ENCODE data around the gene MMP20.

The MMP20 gene

GRCh38 chr11:102552020-102552419 is 73.1 kb downstream of the MMP20 start:
- no peak for DNase-seq

GRCh38 chr11:102551169-102551781 is 73.9 kb downstream of the MMP20 start:
- no peak for DNase-seq

- no peak for DNase-seq
Measured at GRCh38 chr11:102546923-102547471, 78.1 kb downstream of the MMP20 start.

GRCh38 chr11:102546427-102546826 is 78.7 kb downstream of the MMP20 start:
- no peak for DNase-seq

DNA sequence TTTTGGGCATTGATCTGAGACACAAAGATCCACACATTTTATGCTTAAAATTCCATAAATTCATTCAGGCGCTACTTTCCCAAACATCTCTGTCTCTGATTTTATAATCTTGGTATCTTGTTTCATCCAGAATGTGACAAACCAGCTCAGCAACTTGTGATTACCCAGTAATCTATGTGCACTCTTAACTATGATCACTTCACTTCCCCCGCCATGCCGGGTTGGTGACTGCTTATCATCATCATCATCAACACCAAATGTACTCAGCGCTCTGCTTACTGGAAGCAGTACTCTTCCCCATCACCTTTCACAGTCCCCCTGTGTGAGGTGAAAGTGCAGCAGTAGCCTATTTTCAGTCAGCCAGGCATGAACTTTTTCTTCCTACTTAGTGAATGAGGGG is 79.4 kb downstream of the MMP20 start:
- DNase-seq, result peak; percentile 19

DNA sequence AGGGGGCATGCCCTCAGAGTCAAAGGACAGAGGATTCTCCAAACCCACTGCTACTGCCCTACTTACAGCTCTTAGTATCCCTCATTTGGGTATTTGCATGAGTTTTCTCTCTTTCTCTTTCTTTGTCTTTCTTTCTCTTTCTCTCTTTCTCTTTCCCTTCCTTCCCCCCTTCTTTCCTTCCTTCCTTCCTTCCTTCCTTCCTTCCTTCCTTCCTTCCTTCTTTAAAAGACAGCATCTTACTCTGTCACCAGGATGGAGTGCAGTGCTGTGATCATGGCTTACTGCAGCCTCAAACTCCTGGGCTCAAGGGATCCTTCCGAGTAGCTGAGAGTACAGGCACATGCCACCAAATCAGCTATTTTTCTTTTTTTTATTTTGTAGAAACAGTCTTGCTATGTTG is 80.5 kb downstream of the MMP20 start:
- DNase-seq, result no peak

GRCh38 chr11:102539567-102539966 is 85.6 kb downstream of the MMP20 start:
- no peak for DNase-seq

DNA sequence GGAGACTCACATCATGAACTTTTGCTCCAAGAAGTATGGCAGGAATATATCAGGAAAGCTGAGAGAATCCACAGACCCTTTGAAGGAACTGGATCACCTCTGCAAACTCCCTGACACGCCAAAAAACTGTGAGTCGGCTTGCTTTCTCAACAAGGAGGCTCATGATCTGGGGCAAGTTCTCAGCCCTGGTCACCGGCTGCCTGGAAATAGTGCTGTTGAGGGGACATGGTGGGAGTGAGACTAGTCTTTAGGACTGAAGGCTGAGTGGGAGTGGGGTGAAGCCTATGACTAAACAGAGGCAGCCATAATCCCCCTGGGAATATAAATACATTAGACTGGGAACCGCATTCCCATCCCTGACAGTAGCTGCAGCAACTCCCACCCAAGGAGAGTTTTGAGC is 86.2 kb downstream of the MMP20 start:
- DNase-seq, result no peak

- no peak for DNase-seq
Measured at GRCh38 chr11:102534261-102534872, 90.8 kb downstream of the MMP20 start.

GRCh38 chr11:102530558-102530957 is 94.6 kb downstream of the MMP20 start, which contains the start of gene MMP7:
Gene MMP7 (minus strand): TSS chr11:102530747. CDS start chr11:102530700, 47 bp downstream.
- DNase-seq, result no peak

DNA sequence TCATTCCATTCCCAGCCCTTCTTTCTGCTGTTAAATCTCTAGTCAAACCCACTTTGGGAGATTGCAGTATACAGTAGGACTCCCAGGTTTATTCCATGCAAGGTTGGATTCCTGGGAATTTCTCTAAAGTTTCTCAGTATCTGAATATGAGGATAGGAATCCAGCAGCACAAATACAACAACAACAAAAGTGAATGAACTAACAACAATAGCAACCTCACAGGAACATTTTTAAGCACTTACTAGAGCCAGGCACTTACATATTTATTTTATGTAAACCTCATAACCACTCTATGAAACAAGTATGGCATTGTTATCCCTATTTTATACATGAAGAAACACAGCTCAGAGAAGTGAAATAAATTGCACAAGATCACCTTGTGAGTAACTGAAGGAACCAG is 96.5 kb downstream of the MMP20 start:
- DNase-seq, result no peak

- DNase-seq, result no peak
Measured at GRCh38 chr11:102527684-102528083, 97.4 kb downstream of the MMP20 start.

DNA sequence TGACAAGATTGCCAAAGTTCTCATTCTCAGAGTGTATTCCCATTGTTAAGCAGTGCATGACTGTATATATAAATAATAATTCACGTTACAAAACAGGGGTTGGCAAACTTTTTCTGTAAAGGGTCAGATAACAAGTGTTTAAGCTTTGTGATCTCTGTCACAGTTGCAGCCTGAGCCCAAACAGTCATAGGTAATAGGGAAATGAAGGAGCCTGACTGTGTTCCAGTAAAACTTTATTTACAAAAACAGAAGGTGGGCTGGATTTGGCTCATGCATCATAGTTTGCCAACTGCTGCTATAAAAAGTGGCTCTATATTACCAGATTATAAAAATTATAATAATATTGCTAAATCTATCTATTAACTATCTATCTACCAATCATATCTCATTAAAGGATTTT is 98.1 kb downstream of the MMP20 start:
- DNase-seq, result no peak
